GM23248 (cell line): ENCODE measurements around the gene COX5A. TPM values are rescaled to one million over a fixed set of nuclear protein-coding genes. Genes with fewer than 3 reads are reported as not detected.

ENCODE experiments used
- DNase-seq: peaks from one replicate; pipeline ENCODE4 v3.0.0-alpha.2; 2015
- H2AFZ ChIP-seq: fragments of 200-600 bp; sonication (generic); 2 replicates; pipeline ENCODE4 v1.6.1; 2016; ENCODE audit warnings: antibody characterized with exemption
- H3F3A ChIP-seq: fragments of 200-600 bp; sonication (generic); 2 replicates; pipeline ENCODE4 v1.6.1; 2016; ENCODE audit warnings: mild to moderate bottlenecking, antibody characterized with exemption, mixed run types; ENCODE audit not compliant: insufficient read depth
- H3K27ac ChIP-seq: fragments of 200-600 bp; sonication (generic); 2 replicates; pipeline ENCODE4 v1.5.1; 2016; ENCODE audit warnings: mild to moderate bottlenecking
- H3K27me3 ChIP-seq: fragments of 200-600 bp; sonication (generic); replicated peaks from 2 replicates; pipeline ENCODE4 v1.6.1; 2016; ENCODE audit warnings: mild to moderate bottlenecking; ENCODE audit not compliant: insufficient read depth
- H3K36me3 ChIP-seq: fragments of 200-600 bp; sonication (generic); 2 replicates; pipeline ENCODE4 v1.6.1; 2016; ENCODE audit warnings: low read depth, mild to moderate bottlenecking
- H3K4me1 ChIP-seq: fragments of 200-600 bp; sonication (generic); 2 replicates; pipeline ENCODE4 v1.6.1; 2016; ENCODE audit warnings: mild to moderate bottlenecking; ENCODE audit not compliant: insufficient read depth
- H3K4me2 ChIP-seq: fragments of 200-600 bp; sonication (generic); one replicate; pipeline ENCODE4 v1.6.1; 2016; ENCODE audit warnings: mild to moderate bottlenecking; ENCODE audit not compliant: unreplicated experiment
- H3K4me3 ChIP-seq: fragments of 200-600 bp; sonication (generic); 2 replicates; pipeline ENCODE4 v1.5.1; 2016; ENCODE audit warnings: mild to moderate bottlenecking
- H3K79me2 ChIP-seq: fragments of 200-600 bp; sonication (generic); 2 replicates; pipeline ENCODE4 v1.6.1; 2016; ENCODE audit warnings: mild to moderate bottlenecking; ENCODE audit not compliant: insufficient read depth
- H3K9ac ChIP-seq: fragments of 200-600 bp; sonication (generic); 2 replicates; pipeline ENCODE4 v1.6.1; 2016; ENCODE audit warnings: mild to moderate bottlenecking
- H3K9me2 ChIP-seq: fragments of 200-600 bp; sonication (generic); 2 replicates; pipeline ENCODE4 v1.6.1; 2016; ENCODE audit warnings: mixed run types, mild to moderate bottlenecking, moderate library complexity; ENCODE audit not compliant: insufficient read depth
- H3K9me3 ChIP-seq: fragments of 200-600 bp; sonication (generic); one replicate; pipeline ENCODE4 v1.6.1; 2017; ENCODE audit warnings: low read depth
- H4K20me1 ChIP-seq: fragments of 200-600 bp; sonication (generic); 2 replicates; pipeline ENCODE4 v1.6.0; 2016; ENCODE audit not compliant: insufficient read depth
- EZH2 ChIP-seq: fragments of 200-600 bp; sonication (generic); IDR thresholded peaks from 2 replicates; pipeline ENCODE4 v1.6.1; 2018; ENCODE audit warnings: antibody characterized with exemption, mild to moderate bottlenecking; ENCODE audit not compliant: insufficient read depth, poor library complexity, severe bottlenecking
- EZH2phosphoT487 ChIP-seq: fragments of 200-600 bp; sonication (generic); IDR thresholded peaks from 2 replicates; pipeline ENCODE4 v1.6.1; 2018; ENCODE audit warnings: antibody characterized with exemption, moderate library complexity, mild to moderate bottlenecking, low read depth; ENCODE audit not compliant: insufficient read depth
- WGBS, 2 experiments: methylation state at CpG; one replicate each; pipeline ENCODE4 v1.1.6; 2015 to 2017; ENCODE audit warnings: low lambda C conversion rate in 2 of 2, low coverage in 1 of 2; ENCODE audit errors: missing lambda C conversion rate in 2 of 2; 5-methylcytosine and 5-hydroxymethylcytosine counted together
- in situ Hi-C: fragments of 300-500 bp; cut with MboI; formaldehyde crosslinking; loops from 2 replicates; pipeline ENCODE4 v1.15.0; 2020
- polyA plus RNA-seq: library from polyadenylated mRNA; unstranded; fragments of >200 nt; fragmentation: Nextera tagmentation; extraction: Ambion mirVana; gene quantifications from 2 replicates; pipeline ENCODE4 v1.2.1, GENCODE V29; 2016
- total RNA-seq: library from RNA; depleted of rRNA; stranded (reverse); fragments of >200 nt; shearing (Covaris generic); gene quantifications from 2 replicates; pipeline ENCODE4 v1.2.3, GENCODE V29; 2014; rRNA removed

The COX5A gene
- 48.2 and 65.3 TPM in 2 replicates for total RNA-seq
- 315 and 321 TPM in 2 replicates for polyA plus RNA-seq

GRCh38 chr15:74937590-74938371 is at the start of gene COX5A:
Gene COX5A, minus strand, starts transcription at chr15:74938073. Its CDS starts 59 bp downstream, at chr15:74938014.
- Histone ChIP-seq H3K4me3 (peak within 1 kb of the TSS; percentile 85), H3K27ac (peak within 1 kb of the TSS; percentile 76), H3K79me2 (peaks cover 50% of the 10 kb centered on the region), H3K4me2 (peak within 1 kb of the TSS; percentile 96), H3K9ac (peak within 1 kb of the TSS; percentile 92), H3K4me1 (peaks cover 7% of the 10 kb centered on the region), H3K9me3 (no peaks in the 10 kb centered on the region), H3F3A (peaks cover 10% of the 10 kb centered on the region), H3K9me2 (no peaks in the 10 kb centered on the region), H2AFZ (peak within 1 kb of the TSS; percentile 99), H3K27me3 (no peaks in the 10 kb centered on the region), H4K20me1 (no peaks in the 10 kb centered on the region), H3K36me3 (no peaks in the 10 kb centered on the region)
- in situ Hi-C loops, result no loop called here
- DNase-seq, result peak; percentile 99
- WGBS, 2 experiments, result 1 to 4% methylated on average over 43 to 49 of the region's 85 CpGs
- no peak for TF ChIP-seq EZH2
- no peak for TF ChIP-seq EZH2phosphoT487

GRCh38 chr15:74983725-74984231 is 45.9 kb upstream of the COX5A start:
- Histone ChIP-seq H3K4me1 (no peaks in the 10 kb centered on the region), H2AFZ (no peak overlapping the region), H3K9ac (no peak overlapping the region), H3K79me2 (no peaks in the 10 kb centered on the region), H3K36me3 (no peaks in the 10 kb centered on the region), H3K27ac (no peak overlapping the region), H3K9me3 (no peaks in the 10 kb centered on the region), H4K20me1 (no peaks in the 10 kb centered on the region), H3F3A (no peaks in the 10 kb centered on the region), H3K9me2 (no peaks in the 10 kb centered on the region), H3K27me3 (no peaks in the 10 kb centered on the region), H3K4me2 (no peak overlapping the region), H3K4me3 (no peak overlapping the region)
- WGBS, 2 experiments, result 46 to 48% methylated on average over 4 of the region's 4 CpGs
- in situ Hi-C loops, result no loop called here
- TF ChIP-seq EZH2 (no peak), EZH2phosphoT487 (no peak)
- peak; percentile 38 for DNase-seq

GRCh38 chr15:74982183-74982582 is 44.3 kb upstream of the COX5A start:
- Histone ChIP-seq H3K27me3 (no peaks in the 10 kb centered on the region), H2AFZ (no peak overlapping the region), H3K27ac (no peak overlapping the region), H4K20me1 (no peaks in the 10 kb centered on the region), H3K9ac (no peak overlapping the region), H3K36me3 (no peaks in the 10 kb centered on the region), H3K79me2 (no peaks in the 10 kb centered on the region), H3K4me2 (no peak overlapping the region), H3F3A (peaks cover 9% of the 10 kb centered on the region), H3K9me3 (no peaks in the 10 kb centered on the region), H3K4me1 (no peaks in the 10 kb centered on the region), H3K4me3 (no peak overlapping the region), H3K9me2 (no peaks in the 10 kb centered on the region)
- DNase-seq, result no peak
- TF ChIP-seq EZH2, result no peak
- TF ChIP-seq EZH2phosphoT487, result no peak
- WGBS, 2 experiments, result 74 to 84% methylated on average over 5 of the region's 5 CpGs
- in situ Hi-C loops, result no loop called here

GRCh38 chr15:74978503-74978902 is 40.6 kb upstream of the COX5A start:
- Histone ChIP-seq H3F3A (peaks cover 9% of the 10 kb centered on the region), H3K9ac (no peak overlapping the region), H3K9me2 (no peaks in the 10 kb centered on the region), H3K4me1 (no peaks in the 10 kb centered on the region), H2AFZ (no peak overlapping the region), H3K4me2 (no peak overlapping the region), H3K4me3 (no peak overlapping the region), H3K27ac (no peak overlapping the region), H3K27me3 (no peaks in the 10 kb centered on the region), H3K79me2 (no peaks in the 10 kb centered on the region), H3K36me3 (no peaks in the 10 kb centered on the region), H4K20me1 (no peaks in the 10 kb centered on the region), H3K9me3 (no peaks in the 10 kb centered on the region)
- no peak for TF ChIP-seq EZH2
- TF ChIP-seq EZH2phosphoT487, result no peak
- in situ Hi-C loops, result no loop called here
- peak; percentile 66 for DNase-seq
- 19 to 24% methylated on average over 3 of the region's 3 CpGs for WGBS, 2 experiments
